IPS-NIHi11 (cell line): ENCODE results near the gene TMEM97.

ENCODE experiments used
- DNase-seq: peaks from one replicate; pipeline ENCODE4 v3.0.0; 2012; ENCODE audit warnings: mixed read lengths, low spot score

TMEM97 gene

DNA sequence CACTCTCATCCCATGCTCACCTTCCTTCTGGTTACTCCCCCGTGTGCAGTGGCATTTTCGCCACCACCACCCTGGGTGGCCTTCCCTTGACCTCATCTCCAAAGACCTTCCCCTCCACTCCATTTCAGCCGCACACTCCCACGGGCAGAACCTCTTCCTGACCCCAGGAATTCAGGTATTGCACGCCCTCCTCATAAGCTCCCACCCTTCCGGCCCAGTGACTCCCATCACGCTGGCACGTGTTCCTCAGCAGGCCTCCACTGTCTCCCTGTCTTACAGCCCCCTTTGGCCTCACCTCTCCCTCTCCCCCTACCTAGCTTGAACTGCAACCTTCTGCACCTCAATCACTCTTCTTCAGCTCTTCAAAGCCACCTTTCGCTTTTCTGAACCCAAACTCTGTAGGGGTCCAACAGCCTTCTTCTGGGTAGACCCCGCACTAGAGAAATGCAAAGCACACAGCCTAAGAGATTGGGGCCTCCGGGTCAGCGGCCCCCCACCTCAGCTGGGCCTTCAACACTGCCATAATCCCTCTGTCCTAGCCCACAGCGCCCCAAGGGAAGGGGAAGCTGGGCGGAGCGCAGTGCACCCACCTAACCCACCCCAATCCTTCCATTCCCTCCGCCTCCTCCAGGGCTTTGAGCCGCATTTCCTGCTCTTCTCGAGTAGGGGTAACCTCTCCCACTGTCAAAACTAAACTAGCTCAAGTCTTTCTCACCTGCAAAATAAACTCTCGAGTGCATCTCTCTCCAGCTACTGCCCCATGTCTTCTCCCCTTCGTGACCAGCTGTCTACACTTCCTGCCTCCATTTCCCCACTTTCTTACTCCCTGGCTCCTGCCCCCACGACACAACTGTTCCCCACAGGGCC lies 1.7 kb upstream of the TMEM97 start:
- no peak for DNase-seq

GRCh38 chr17:28317966-28318758 lies 838 bp upstream of the TMEM97 start:
- DNase-seq: peak; percentile 54

GRCh38 chr17:28319598-28319935 lies 567 bp downstream of the TMEM97 start:
- DNase-seq: no peak

DNA sequence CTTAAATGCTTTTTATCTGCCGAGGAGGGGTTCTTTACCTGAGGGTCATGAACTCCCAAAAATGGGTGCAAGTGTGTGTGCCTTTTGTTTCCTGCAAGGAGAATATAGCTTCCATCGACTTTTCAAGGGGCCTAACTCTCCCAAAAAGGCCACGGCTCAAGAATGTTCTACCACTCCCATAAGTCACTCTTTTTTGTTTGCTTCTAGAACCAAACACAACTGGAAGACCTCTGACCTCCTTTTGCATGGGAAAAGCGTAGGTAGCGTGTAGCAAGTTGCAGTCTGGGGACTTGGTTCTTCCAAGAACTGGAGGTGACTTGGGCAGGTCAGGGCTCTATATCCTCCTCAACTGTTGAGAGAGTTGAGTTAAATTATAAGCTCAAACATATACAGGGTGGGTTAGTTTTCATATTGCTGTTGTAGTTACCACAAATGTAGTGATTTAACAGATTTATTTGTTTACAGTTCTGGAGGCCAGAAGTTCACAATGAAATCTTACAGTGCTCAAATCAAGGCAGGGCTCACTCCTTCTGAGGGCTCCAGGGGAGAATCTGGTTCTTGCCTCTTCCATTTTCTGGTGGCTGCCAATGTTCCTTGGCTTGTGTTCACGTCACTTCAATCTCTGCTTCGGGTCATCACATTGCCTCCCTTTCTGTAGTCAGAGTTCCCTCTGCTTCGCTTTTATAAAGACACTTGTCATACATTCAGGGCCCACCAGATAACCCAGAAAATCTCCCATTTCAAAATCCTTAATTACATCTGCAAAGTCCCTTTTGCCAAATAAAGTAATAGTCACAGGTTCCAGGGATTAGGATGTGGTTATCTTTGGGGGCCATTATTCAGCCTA lies 1.4 kb downstream of the TMEM97 start:
- DNase-seq: no peak

- no peak for DNase-seq
Observed at GRCh38 chr17:28324267-28324745, 5.3 kb downstream of the TMEM97 start.

GRCh38 chr17:28324781-28325180 lies 5.8 kb downstream of the TMEM97 start:
- no peak for DNase-seq

GRCh38 chr17:28325211-28325610 lies 6.2 kb downstream of the TMEM97 start:
- no peak for DNase-seq

GRCh38 chr17:28326114-28326513 lies 7.1 kb downstream of the TMEM97 start:
- DNase-seq: no peak

DNA sequence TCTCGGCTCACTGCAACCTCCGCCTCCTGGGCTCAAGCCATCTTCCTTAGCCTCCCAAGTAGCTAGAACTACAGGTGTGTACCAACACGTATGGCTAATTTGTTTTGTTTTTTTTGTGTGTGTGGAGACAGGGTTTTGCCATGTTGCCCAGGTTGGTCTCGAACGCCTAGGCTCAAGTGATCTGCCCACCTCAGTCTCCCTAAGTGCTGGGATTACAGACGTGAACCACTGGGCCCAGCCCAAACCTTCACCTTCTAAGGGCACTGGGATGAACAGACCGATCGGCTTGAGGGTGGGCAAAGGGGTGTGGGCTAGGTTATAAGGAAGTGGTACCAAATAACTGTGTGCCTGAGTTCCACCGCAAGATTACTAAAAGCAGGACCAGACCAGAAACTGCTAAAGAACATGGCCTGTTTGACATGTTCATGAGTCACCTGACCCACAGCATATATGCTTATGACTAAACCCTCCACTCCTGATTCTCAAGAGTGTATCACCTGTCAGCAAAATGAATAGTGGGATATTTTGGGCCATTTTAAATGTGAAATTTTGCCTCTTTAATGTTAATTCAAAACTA lies 8.1 kb downstream of the TMEM97 start:
- DNase-seq: no peak

- DNase-seq: no peak
Observed at GRCh38 chr17:28327709-28328108, 8.7 kb downstream of the TMEM97 start.

DNA sequence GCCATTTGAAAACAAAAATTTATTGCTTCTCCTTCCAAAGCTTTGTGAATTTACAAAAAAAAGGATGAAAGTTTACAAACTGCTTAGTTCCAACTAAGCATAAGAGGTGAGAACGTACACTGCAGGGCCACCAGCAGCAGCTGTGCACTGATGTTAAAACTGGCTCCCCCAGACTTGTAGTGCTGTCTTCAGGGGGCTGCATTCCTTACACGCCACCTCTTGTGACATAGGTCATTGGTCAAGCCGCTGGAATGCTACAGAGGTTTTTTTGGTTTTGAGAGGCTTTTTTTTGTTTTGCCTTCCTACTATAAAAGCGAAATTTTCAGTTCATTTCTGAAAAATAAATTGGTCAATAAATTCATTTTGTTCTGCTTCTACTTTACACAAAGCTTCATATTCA lies 9.3 kb downstream of the TMEM97 start:
- DNase-seq: no peak

GRCh38 chr17:28330671-28331070 lies 11.7 kb downstream of the TMEM97 start:
- no peak for DNase-seq

DNA sequence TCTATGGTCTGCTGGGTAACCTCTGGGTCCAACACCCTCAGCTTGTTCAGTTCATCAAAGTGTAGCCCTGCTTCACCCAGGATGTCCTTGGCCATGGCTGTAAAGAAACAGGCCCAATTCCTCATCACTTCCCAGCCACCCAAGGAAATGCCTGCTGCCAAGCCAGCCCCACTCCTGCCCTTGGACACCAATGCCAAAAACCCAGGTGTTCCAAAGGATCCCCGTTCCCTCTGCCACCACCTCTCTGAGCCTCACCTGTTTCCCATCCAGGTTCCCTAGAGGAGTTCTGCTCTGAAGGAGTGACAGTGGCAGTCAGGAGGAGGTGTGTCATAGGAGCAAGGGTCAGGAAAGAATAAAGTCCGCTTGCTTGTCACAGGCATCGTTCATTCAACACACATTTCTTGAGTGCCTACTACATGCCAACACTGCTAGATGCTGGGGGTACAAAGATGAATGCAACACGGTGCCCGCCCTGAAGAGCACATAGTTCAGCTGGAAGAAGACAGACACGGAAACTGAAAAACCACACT lies 13.0 kb downstream of the TMEM97 start:
- no peak for DNase-seq

- no peak for DNase-seq
Observed at GRCh38 chr17:28333083-28333746, 14.2 kb downstream of the TMEM97 start.

DNA sequence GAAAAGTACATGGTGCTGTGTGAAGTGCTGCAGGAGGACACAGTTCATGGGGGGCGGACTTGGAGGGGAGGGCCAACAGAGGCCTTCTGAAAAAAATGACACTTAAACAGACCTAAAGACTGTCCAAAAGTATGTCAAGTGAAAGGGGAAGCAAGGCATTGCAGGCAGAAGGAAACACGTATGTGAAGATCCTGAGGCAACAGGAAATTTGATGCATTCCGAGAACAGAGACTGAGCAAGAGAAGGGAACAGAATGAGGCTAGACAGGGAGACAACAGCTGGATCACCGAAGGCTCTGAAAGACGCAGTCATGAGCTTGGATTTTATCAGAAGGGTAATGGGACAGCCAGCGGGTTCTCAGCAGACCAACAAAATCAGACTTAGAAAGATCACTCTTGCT lies 15.2 kb downstream of the TMEM97 start:
- no peak for DNase-seq

- DNase-seq: no peak
Observed at GRCh38 chr17:28334666-28335200, 15.7 kb downstream of the TMEM97 start.

GRCh38 chr17:28335201-28335958 lies 16.4 kb downstream of the TMEM97 start, which contains the start of the genes IFT20 and TNFAIP1:
Gene IFT20, minus strand, starts transcription at chr17:28335472. Its CDS starts 3,487 bp downstream, at chr17:28331985.
Gene TNFAIP1, plus strand, starts transcription at chr17:28335761. Its CDS starts 3,761 bp downstream, at chr17:28339522.
- peak; percentile 92 for DNase-seq

DNA sequence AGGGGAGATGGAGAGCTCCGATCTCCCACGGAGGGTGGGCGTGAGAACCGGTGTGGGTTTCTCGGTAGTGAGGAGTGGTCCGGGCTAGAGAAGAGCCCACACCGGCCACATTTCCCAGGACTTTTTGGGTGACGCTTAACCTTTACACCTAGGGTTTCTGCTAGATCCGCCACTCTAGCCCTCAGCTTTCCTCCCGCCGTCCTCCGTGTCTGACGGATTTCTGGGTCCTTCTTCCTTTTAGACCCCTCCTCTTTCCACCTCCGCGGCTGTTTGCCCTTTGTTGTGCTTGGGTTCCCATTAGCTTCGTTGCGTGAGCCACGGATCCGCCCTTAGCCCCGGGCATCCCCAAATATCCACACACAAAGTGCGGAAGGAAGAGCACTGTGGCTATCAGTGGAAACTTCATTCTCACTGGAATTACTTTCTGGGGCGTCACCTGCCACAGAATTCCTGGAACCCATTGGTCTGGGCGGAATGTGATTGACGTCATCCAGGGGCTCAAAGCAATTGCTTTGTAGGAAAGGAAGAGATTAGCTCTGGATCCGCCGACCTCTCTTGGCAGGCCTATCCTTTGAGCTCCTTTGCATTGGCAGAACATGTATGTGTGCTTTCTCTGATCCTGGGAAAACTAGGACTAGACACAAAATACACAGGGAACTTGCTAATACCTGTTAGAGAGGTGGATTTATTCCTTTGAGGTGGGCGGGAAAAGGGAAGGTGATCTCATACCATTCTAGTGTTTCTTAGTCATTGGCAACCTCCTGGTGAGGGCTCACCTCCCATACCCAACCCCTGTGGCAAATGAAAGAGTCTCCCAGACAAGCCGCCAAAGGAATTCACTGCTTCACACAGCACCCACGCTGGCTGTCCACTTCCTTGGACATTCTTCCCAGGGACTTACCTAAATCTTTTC lies 17.2 kb downstream of the TMEM97 start:
- DNase-seq: peak; percentile 72
